Type B pancreatic cell (in vitro differentiated cells): Measurements from ENCODE around the gene HERPUD1. TPM values are rescaled to one million over a fixed set of nuclear protein-coding genes. Genes with fewer than 3 reads are reported as not detected.

ENCODE experiments used
- DNase-seq: peaks from one replicate; pipeline ENCODE4 v3.0.0; 2021; ENCODE audit warnings: mixed read lengths; ENCODE audit not compliant: unreplicated experiment; ENCODE audit errors: extremely low spot score
- H3K27ac Mint-ChIP-seq: 2 replicates; pipeline ENCODE4 v1.8.0; 2021; ENCODE audit warnings: mild to moderate bottlenecking, mixed read lengths
- H3K27me3 Mint-ChIP-seq: 2 replicates; pipeline ENCODE4 v1.8.0; 2021; ENCODE audit warnings: mixed read lengths
- H3K36me3 Mint-ChIP-seq: 2 replicates; pipeline ENCODE4 v1.8.0; 2021; ENCODE audit warnings: mixed read lengths
- H3K4me1 Mint-ChIP-seq: one replicate; pipeline ENCODE4 v1.8.0; 2021; ENCODE audit warnings: mixed read lengths; ENCODE audit not compliant: unreplicated experiment
- H3K4me3 Mint-ChIP-seq: 2 replicates; pipeline ENCODE4 v1.8.0; 2021; ENCODE audit warnings: mild to moderate bottlenecking, mixed read lengths
- H3K9me3 Mint-ChIP-seq: 2 replicates; pipeline ENCODE4 v1.8.0; 2021; ENCODE audit warnings: mixed read lengths
- total RNA-seq: library from RNA; stranded (reverse); gene quantifications from 2 replicates; pipeline ENCODE4 v1.2.1, GENCODE V29; 2021; ENCODE audit warnings: low replicate concordance
- TF ChIP-seq, protein P1 (sequence below): fragments of 200-600 bp; sonication (generic); conservative IDR thresholded peaks from 2 replicates; pipeline ENCODE4 v1.5.0; 2021; ENCODE audit warnings: antibody characterized with exemption, mild to moderate bottlenecking

The HERPUD1 gene
- total RNA-seq, 1 donor from 2014 or later = 98.8 TPM

DNA sequence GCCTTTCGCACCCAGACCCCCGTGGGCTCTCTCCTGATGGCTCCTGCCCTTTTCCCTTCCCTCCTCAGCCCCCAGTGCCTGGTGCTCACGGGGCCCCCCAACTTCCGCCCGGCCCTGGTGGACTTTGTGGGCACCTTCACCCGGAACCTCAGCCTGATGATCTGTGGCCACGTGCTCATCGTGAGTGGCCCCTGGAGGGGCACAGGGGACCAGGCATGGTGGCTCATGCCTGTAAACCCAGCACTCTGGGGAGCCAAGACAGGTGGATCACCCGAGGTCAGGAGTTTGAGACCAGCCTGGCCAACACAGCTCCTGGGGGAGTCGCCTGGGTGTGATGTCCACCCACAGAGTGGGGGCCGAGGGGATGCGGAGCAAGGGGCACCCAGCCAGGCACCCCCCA is 45.6 kb upstream of the HERPUD1 start:
- Mint-ChIP-seq H3K27me3 (no peaks in the 10 kb centered on the region), H3K4me1 (no peaks in the 10 kb centered on the region), H3K4me3 (no peak overlapping the region), H3K36me3 (no peaks in the 10 kb centered on the region), H3K9me3 (no peaks in the 10 kb centered on the region), H3K27ac (no peak overlapping the region)
- TF ChIP-seq, protein P1, sequence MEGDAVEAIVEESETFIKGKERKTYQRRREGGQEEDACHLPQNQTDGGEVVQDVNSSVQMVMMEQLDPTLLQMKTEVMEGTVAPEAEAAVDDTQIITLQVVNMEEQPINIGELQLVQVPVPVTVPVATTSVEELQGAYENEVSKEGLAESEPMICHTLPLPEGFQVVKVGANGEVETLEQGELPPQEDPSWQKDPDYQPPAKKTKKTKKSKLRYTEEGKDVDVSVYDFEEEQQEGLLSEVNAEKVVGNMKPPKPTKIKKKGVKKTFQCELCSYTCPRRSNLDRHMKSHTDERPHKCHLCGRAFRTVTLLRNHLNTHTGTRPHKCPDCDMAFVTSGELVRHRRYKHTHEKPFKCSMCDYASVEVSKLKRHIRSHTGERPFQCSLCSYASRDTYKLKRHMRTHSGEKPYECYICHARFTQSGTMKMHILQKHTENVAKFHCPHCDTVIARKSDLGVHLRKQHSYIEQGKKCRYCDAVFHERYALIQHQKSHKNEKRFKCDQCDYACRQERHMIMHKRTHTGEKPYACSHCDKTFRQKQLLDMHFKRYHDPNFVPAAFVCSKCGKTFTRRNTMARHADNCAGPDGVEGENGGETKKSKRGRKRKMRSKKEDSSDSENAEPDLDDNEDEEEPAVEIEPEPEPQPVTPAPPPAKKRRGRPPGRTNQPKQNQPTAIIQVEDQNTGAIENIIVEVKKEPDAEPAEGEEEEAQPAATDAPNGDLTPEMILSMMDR = no peak
- no peak for DNase-seq

DNA sequence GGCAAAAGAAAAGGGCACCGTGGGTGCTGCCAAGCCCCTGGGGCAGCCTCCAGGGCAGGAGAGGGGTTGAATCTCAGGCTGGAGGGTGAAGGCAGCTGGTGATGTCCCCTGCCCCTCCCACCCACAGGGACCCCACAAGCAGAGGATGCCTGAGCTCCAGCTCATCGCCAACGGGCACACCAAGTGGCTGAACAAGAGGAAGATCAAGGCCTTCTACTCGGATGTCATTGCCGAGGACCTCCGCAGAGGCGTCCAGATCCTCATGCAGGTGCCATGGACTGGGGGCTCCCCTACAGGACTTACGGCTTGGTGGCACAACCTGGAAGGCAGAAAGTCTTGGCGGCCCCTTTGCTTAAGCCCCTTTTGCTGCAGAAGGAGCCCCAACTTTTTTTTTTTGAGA is 45.1 kb upstream of the HERPUD1 start:
- no peak overlapping the region for H3K4me3 Mint-ChIP-seq
- H3K27me3 Mint-ChIP-seq = no peaks in the 10 kb centered on the region
- TF ChIP-seq, protein P1 = no peak
- no peaks in the 10 kb centered on the region for H3K9me3 Mint-ChIP-seq
- no peaks in the 10 kb centered on the region for H3K36me3 Mint-ChIP-seq
- no peaks in the 10 kb centered on the region for H3K4me1 Mint-ChIP-seq
- no peak for DNase-seq
- no peak overlapping the region for H3K27ac Mint-ChIP-seq

- no peaks in the 10 kb centered on the region for H3K36me3 Mint-ChIP-seq
- H3K27ac Mint-ChIP-seq = no peak overlapping the region
- TF ChIP-seq, protein P1 = no peak
- H3K4me1 Mint-ChIP-seq = no peaks in the 10 kb centered on the region
- H3K4me3 Mint-ChIP-seq = no peak overlapping the region
- no peaks in the 10 kb centered on the region for H3K9me3 Mint-ChIP-seq
- no peaks in the 10 kb centered on the region for H3K27me3 Mint-ChIP-seq
- DNase-seq = no peak
Observed at GRCh38 chr16:56888806-56889205, 43.1 kb upstream of the HERPUD1 start.

DNA sequence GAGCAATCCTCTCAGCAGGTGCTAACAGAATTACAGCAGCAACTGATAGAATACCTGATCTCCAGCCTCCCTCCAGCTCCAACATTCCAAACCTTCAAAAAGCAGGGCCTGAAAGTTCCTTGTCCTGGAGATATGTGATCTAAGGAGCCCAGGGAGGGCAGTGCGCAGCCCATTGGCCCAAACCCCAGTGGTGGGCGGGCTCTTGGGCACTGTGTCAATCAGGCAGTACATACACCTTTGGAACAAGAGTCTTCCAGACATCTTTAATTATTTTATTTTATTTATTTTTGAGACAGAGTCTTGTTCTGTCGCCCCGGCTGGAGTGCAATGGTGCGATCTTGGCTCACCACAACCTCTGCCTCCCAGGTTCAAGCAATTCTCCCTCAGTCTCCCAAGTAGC is 42.7 kb upstream of the HERPUD1 start:
- no peak for DNase-seq
- H3K27ac Mint-ChIP-seq = no peak overlapping the region

DNA sequence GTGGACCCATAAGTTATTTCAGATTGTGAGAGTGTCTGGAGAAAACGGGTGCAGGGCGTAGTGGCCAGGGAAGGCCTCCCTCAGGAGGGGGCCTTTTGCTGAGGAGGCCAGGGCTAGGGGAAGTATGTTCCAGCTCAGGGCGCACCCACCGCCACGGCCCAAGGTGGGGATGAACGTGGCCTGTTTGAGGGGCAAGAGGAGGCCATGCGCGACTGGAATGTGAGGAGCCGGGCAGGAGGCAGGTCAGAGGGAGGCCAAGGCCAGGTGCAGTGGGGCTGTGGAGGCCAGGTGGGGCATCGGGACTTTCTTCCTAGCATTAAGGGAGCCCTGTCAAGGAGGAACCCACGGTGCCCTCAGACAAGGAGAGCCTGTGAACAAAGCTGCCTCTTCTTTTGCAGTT is 40.3 kb upstream of the HERPUD1 start:
- Mint-ChIP-seq H3K27me3 (no peaks in the 10 kb centered on the region), H3K36me3 (no peaks in the 10 kb centered on the region), H3K4me1 (no peaks in the 10 kb centered on the region), H3K27ac (no peak overlapping the region), H3K9me3 (no peaks in the 10 kb centered on the region), H3K4me3 (no peak overlapping the region)
- no peak for DNase-seq
- TF ChIP-seq, protein P1 = no peak

More for the DNA sequence above, 42.7 kb upstream of the HERPUD1 start:
- H3K27me3 Mint-ChIP-seq = no peaks in the 10 kb centered on the region
- H3K4me1 Mint-ChIP-seq = no peaks in the 10 kb centered on the region
- H3K4me3 Mint-ChIP-seq = no peak overlapping the region
- no peaks in the 10 kb centered on the region for H3K36me3 Mint-ChIP-seq
- no peaks in the 10 kb centered on the region for H3K9me3 Mint-ChIP-seq
- TF ChIP-seq, protein P1 = no peak

- Mint-ChIP-seq H3K27me3 (no peaks in the 10 kb centered on the region), H3K4me3 (no peak overlapping the region), H3K4me1 (no peaks in the 10 kb centered on the region), H3K9me3 (no peaks in the 10 kb centered on the region), H3K27ac (no peak overlapping the region), H3K36me3 (no peaks in the 10 kb centered on the region)
- TF ChIP-seq, protein P1 = no peak
- DNase-seq = no peak
Observed at GRCh38 chr16:56892705-56893104, 39.2 kb upstream of the HERPUD1 start.
